Measurements from ENCODE around the gene DYNC2H1. TPM values are rescaled to one million over a fixed set of nuclear protein-coding genes. Genes with fewer than 3 reads are reported as not detected.

Gene DYNC2H1
- total RNA-seq, 1 donor from 2014 or later = 22.1 TPM

GRCh38 chr11:103380031-103380430 lies 270.8 kb downstream of the DYNC2H1 start:
- peaks cover under 1% of the 10 kb centered on the region for H3K9me3 ChIP-seq
- intact Hi-C loops (cut with DNase I) = no loop called here
- DNase-seq = no peak
- TF ChIP-seq CTCF (IDR thresholded peaks at IDR 0.05) = no peak
- H3K36me3 ChIP-seq = no peaks in the 10 kb centered on the region
- no peaks in the 10 kb centered on the region for H3K4me1 ChIP-seq
- no peak overlapping the region for H3K27ac ChIP-seq
- no peak for ATAC-seq
- H3K27me3 ChIP-seq (ENCODE audit: low read depth) = no peaks in the 10 kb centered on the region
- H3K4me3 ChIP-seq = no peak overlapping the region

- Histone ChIP-seq H3K9me3 (no peaks in the 10 kb centered on the region), H3K27me3 (ENCODE audit: low read depth) (no peaks in the 10 kb centered on the region), H3K4me3 (no peak overlapping the region), H3K27ac (no peak overlapping the region), H3K36me3 (no peaks in the 10 kb centered on the region), H3K4me1 (no peaks in the 10 kb centered on the region)
- no peak for ATAC-seq
- intact Hi-C loops (cut with DNase I) = no loop called here
- no peak for DNase-seq
- no peak for TF ChIP-seq CTCF (IDR thresholded peaks at IDR 0.05)
Observed at GRCh38 chr11:103384652-103385051, 275.4 kb downstream of the DYNC2H1 start.

GRCh38 chr11:103395612-103396011 lies 286.4 kb downstream of the DYNC2H1 start:
- Histone ChIP-seq H3K27ac (no peak overlapping the region), H3K27me3 (ENCODE audit: low read depth) (no peaks in the 10 kb centered on the region), H3K9me3 (no peaks in the 10 kb centered on the region), H3K36me3 (no peaks in the 10 kb centered on the region), H3K4me3 (no peak overlapping the region), H3K4me1 (no peaks in the 10 kb centered on the region)
- ATAC-seq = no peak
- intact Hi-C loops (cut with DNase I) = no loop called here
- no peak for DNase-seq
- TF ChIP-seq CTCF (IDR thresholded peaks at IDR 0.05) = no peak

GRCh38 chr11:103396237-103396636 lies 287.0 kb downstream of the DYNC2H1 start:
- intact Hi-C loops (cut with DNase I) = no loop called here
- no peak overlapping the region for H3K4me3 ChIP-seq
- no peak for TF ChIP-seq CTCF (IDR thresholded peaks at IDR 0.05)
- no peaks in the 10 kb centered on the region for H3K36me3 ChIP-seq
- H3K4me1 ChIP-seq = no peaks in the 10 kb centered on the region
- no peak overlapping the region for H3K27ac ChIP-seq
- H3K27me3 ChIP-seq (ENCODE audit: low read depth) = no peaks in the 10 kb centered on the region
- H3K9me3 ChIP-seq = no peaks in the 10 kb centered on the region
- DNase-seq (no peak), ATAC-seq (no peak)

- ATAC-seq (no peak), DNase-seq (no peak)
- Histone ChIP-seq H3K4me1 (no peaks in the 10 kb centered on the region), H3K27ac (no peak overlapping the region), H3K4me3 (no peak overlapping the region), H3K27me3 (ENCODE audit: low read depth) (no peaks in the 10 kb centered on the region), H3K36me3 (no peaks in the 10 kb centered on the region), H3K9me3 (no peaks in the 10 kb centered on the region)
- intact Hi-C loops (cut with DNase I) = no loop called here
- no peak for TF ChIP-seq CTCF (IDR thresholded peaks at IDR 0.05)
Observed at GRCh38 chr11:103397369-103397768, 288.1 kb downstream of the DYNC2H1 start.

GRCh38 chr11:103398829-103399228 lies 289.6 kb downstream of the DYNC2H1 start:
- TF ChIP-seq CTCF (IDR thresholded peaks at IDR 0.05) = no peak

More at GRCh38 chr11:103398829-103399228, 289.6 kb downstream of the DYNC2H1 start:
- Histone ChIP-seq H3K4me1 (no peaks in the 10 kb centered on the region), H3K4me3 (no peak overlapping the region), H3K36me3 (no peaks in the 10 kb centered on the region), H3K27me3 (ENCODE audit: low read depth) (no peaks in the 10 kb centered on the region), H3K9me3 (no peaks in the 10 kb centered on the region), H3K27ac (no peak overlapping the region)
- no peak for DNase-seq
- no peak for ATAC-seq
- intact Hi-C loops (cut with DNase I) = no loop called here

Data from lower lobe of right lung (tissue), 2 donors.